Measurements from ENCODE around the gene AMIGO3. TPM values are rescaled to one million over a fixed set of nuclear protein-coding genes. Genes with fewer than 3 reads are reported as not detected.
"Not testable (repeated sequence)": the region's sequence is repeated elsewhere in the genome, so short reads cannot be mapped to it uniquely, and the experiment has no call there.

The AMIGO3 gene
- polyA plus RNA-seq, 4 donors = 0.81 to 1.1 (median 0.84) TPM; not detected in 1

- Histone ChIP-seq H3K27ac (ENCODE audit: low read depth in 1 of 3, low read length in 2 of 3) (peak overlapping the region; percentile 39 to 85 (median 62)), H3K36me3 (ENCODE audit: control insufficient read depth in 3 of 3, insufficient read depth in 2 of 3, low read depth in 1 of 3, low read length in 3 of 3) (peaks cover 6 to 42% (median 11%) of the 10 kb centered on the region in 3 donors), H3K4me3 (ENCODE audit: low read depth in 1 of 3, low read length in 3 of 3) (peak overlapping the region in 2 of 3 donors; percentile 44 to 66), H3K4me1 (ENCODE audit: control insufficient read depth in 3 of 3, insufficient read depth in 2 of 3, low read depth in 1 of 3, low read length in 2 of 3) (peaks cover 0 to 30% (median 2%) of the 10 kb centered on the region in 3 donors)
- FAIRE-seq; H3K9me3 ChIP-seq (ENCODE audit: control insufficient read depth in 2 of 2, insufficient read depth in 1 of 2, low read depth in 1 of 2, low read length in 1 of 2); H3K27me3 ChIP-seq (ENCODE audit: control insufficient read depth in 3 of 3, insufficient read depth in 3 of 3, low read length in 3 of 3): not testable (repeated sequence)
- 5 to 12% (median 11%) methylated on average over 33 to 44 of the region's 44 CpGs for WGBS, 3 donors
- DNase-seq = peak; percentile 90 to 93
These were observed 32.6 kb downstream of the AMIGO3 start for GRCh38 chr3:49686769-49687423.

- H3K4me1 ChIP-seq (ENCODE audit: control insufficient read depth in 3 of 3, insufficient read depth in 2 of 3, low read depth in 1 of 3, low read length in 2 of 3) = peaks cover 0 to 30% (median 2%) of the 10 kb centered on the region in 3 donors
- FAIRE-seq; H3K27me3 ChIP-seq (ENCODE audit: control insufficient read depth in 3 of 3, insufficient read depth in 3 of 3, low read length in 3 of 3); H3K9me3 ChIP-seq (ENCODE audit: control insufficient read depth in 2 of 2, insufficient read depth in 1 of 2, low read depth in 1 of 2, low read length in 1 of 2): not testable (repeated sequence)
- peak; percentile 63 to 84 for DNase-seq
- peaks cover 6 to 45% (median 11%) of the 10 kb centered on the region in 3 donors for H3K36me3 ChIP-seq (ENCODE audit: control insufficient read depth in 3 of 3, insufficient read depth in 2 of 3, low read depth in 1 of 3, low read length in 3 of 3)
- peak overlapping the region in 2 of 3 donors; percentile 36 to 85 for H3K27ac ChIP-seq (ENCODE audit: low read depth in 1 of 3, low read length in 2 of 3)
- 2 to 5% (median 3%) methylated on average over 20 to 25 of the region's 29 CpGs for WGBS, 3 donors
- peak overlapping the region in 2 of 3 donors; percentile 44 to 66 for H3K4me3 ChIP-seq (ENCODE audit: low read depth in 1 of 3, low read length in 3 of 3)
These were observed 33.1 kb downstream of the AMIGO3 start for GRCh38 chr3:49686346-49686745.

- 25 to 53% (median 27%) methylated on average over 26 to 36 of the region's 36 CpGs for WGBS, 3 donors
- H3K27ac ChIP-seq (ENCODE audit: low read depth in 1 of 3, low read length in 2 of 3) = peak overlapping the region in 1 of 3 donors; percentile 11
- H3K4me1 ChIP-seq (ENCODE audit: control insufficient read depth in 3 of 3, insufficient read depth in 2 of 3, low read depth in 1 of 3, low read length in 2 of 3) = peaks cover 0 to 27% (median under 1%) of the 10 kb centered on the region in 3 donors
- not testable (repeated sequence) for H3K27me3 ChIP-seq (ENCODE audit: control insufficient read depth in 3 of 3, insufficient read depth in 3 of 3, low read length in 3 of 3); H3K9me3 ChIP-seq (ENCODE audit: control insufficient read depth in 2 of 2, insufficient read depth in 1 of 2, low read depth in 1 of 2, low read length in 1 of 2); DNase-seq; FAIRE-seq
- H3K4me3 ChIP-seq (ENCODE audit: low read depth in 1 of 3, low read length in 3 of 3) = peak overlapping the region in 2 of 3 donors; percentile 44 to 66
- peaks cover 6 to 47% (median 12%) of the 10 kb centered on the region in 3 donors for H3K36me3 ChIP-seq (ENCODE audit: control insufficient read depth in 3 of 3, insufficient read depth in 2 of 3, low read depth in 1 of 3, low read length in 3 of 3)
These were observed 33.6 kb downstream of the AMIGO3 start for GRCh38 chr3:49685846-49686245.

GRCh38 chr3:49685103-49685502 lies 34.4 kb downstream of the AMIGO3 start:
- peaks cover 6 to 53% (median 14%) of the 10 kb centered on the region in 3 donors for H3K36me3 ChIP-seq (ENCODE audit: control insufficient read depth in 3 of 3, insufficient read depth in 2 of 3, low read depth in 1 of 3, low read length in 3 of 3)
- H3K4me1 ChIP-seq (ENCODE audit: control insufficient read depth in 3 of 3, insufficient read depth in 2 of 3, low read depth in 1 of 3, low read length in 2 of 3) = peaks cover 0 to 21% (median 0%) of the 10 kb centered on the region in 3 donors
- H3K4me3 ChIP-seq (ENCODE audit: low read depth in 1 of 3, low read length in 3 of 3); DNase-seq; H3K27ac ChIP-seq (ENCODE audit: low read depth in 1 of 3, low read length in 2 of 3); H3K9me3 ChIP-seq (ENCODE audit: control insufficient read depth in 2 of 2, insufficient read depth in 1 of 2, low read depth in 1 of 2, low read length in 1 of 2); FAIRE-seq; H3K27me3 ChIP-seq (ENCODE audit: control insufficient read depth in 3 of 3, insufficient read depth in 3 of 3, low read length in 3 of 3): not testable (repeated sequence)
- WGBS, 3 donors = 92 to 96% (median 95%) methylated on average over 10 of the region's 10 CpGs

GRCh38 chr3:49684453-49684852 lies 35.0 kb downstream of the AMIGO3 start:
- not testable (repeated sequence) for FAIRE-seq; DNase-seq; H3K4me3 ChIP-seq (ENCODE audit: low read depth in 1 of 3, low read length in 3 of 3); H3K9me3 ChIP-seq (ENCODE audit: control insufficient read depth in 2 of 2, insufficient read depth in 1 of 2, low read depth in 1 of 2, low read length in 1 of 2); H3K27ac ChIP-seq (ENCODE audit: low read depth in 1 of 3, low read length in 2 of 3); H3K27me3 ChIP-seq (ENCODE audit: control insufficient read depth in 3 of 3, insufficient read depth in 3 of 3, low read length in 3 of 3)
- Histone ChIP-seq H3K4me1 (ENCODE audit: control insufficient read depth in 3 of 3, insufficient read depth in 2 of 3, low read depth in 1 of 3, low read length in 2 of 3) (peaks cover 0 to 19% (median 0%) of the 10 kb centered on the region in 3 donors), H3K36me3 (ENCODE audit: control insufficient read depth in 3 of 3, insufficient read depth in 2 of 3, low read depth in 1 of 3, low read length in 3 of 3) (peaks cover 6 to 60% (median 19%) of the 10 kb centered on the region in 3 donors)
- 88 to 89% (median 89%) methylated on average over 2 of the region's 2 CpGs for WGBS, 3 donors

- FAIRE-seq (no peak), DNase-seq (no peak)
- H3K9me3 ChIP-seq (ENCODE audit: control insufficient read depth in 2 of 2, insufficient read depth in 1 of 2, low read depth in 1 of 2, low read length in 1 of 2) = no peaks in the 10 kb centered on the region
- H3K27ac ChIP-seq (ENCODE audit: low read depth in 1 of 3, low read length in 2 of 3) = no peak overlapping the region
- peaks cover 0 to 10% (median 0%) of the 10 kb centered on the region in 3 donors for H3K4me1 ChIP-seq (ENCODE audit: control insufficient read depth in 3 of 3, insufficient read depth in 2 of 3, low read depth in 1 of 3, low read length in 2 of 3)
- H3K4me3 ChIP-seq (ENCODE audit: low read depth in 1 of 3, low read length in 3 of 3) = no peak overlapping the region
- 87 to 99% (median 93%) methylated on average over 6 of the region's 6 CpGs for WGBS, 3 donors
- H3K27me3 ChIP-seq (ENCODE audit: control insufficient read depth in 3 of 3, insufficient read depth in 3 of 3, low read length in 3 of 3) = no peaks in the 10 kb centered on the region
- H3K36me3 ChIP-seq (ENCODE audit: control insufficient read depth in 3 of 3, insufficient read depth in 2 of 3, low read depth in 1 of 3, low read length in 3 of 3) = peaks cover 6 to 73% (median 23%) of the 10 kb centered on the region in 3 donors
These were observed 36.3 kb downstream of the AMIGO3 start for GRCh38 chr3:49683162-49683561.

- Histone ChIP-seq H3K9me3 (ENCODE audit: control insufficient read depth in 2 of 2, insufficient read depth in 1 of 2, low read depth in 1 of 2, low read length in 1 of 2) (no peaks in the 10 kb centered on the region), H3K27ac (ENCODE audit: low read depth in 1 of 3, low read length in 2 of 3) (no peak overlapping the region), H3K4me1 (ENCODE audit: control insufficient read depth in 3 of 3, insufficient read depth in 2 of 3, low read depth in 1 of 3, low read length in 2 of 3) (no peaks in the 10 kb centered on the region), H3K36me3 (ENCODE audit: control insufficient read depth in 3 of 3, insufficient read depth in 2 of 3, low read depth in 1 of 3, low read length in 3 of 3) (peaks cover 6 to 88% (median 33%) of the 10 kb centered on the region in 3 donors), H3K4me3 (ENCODE audit: low read depth in 1 of 3, low read length in 3 of 3) (no peak overlapping the region), H3K27me3 (ENCODE audit: control insufficient read depth in 3 of 3, insufficient read depth in 3 of 3, low read length in 3 of 3) (no peaks in the 10 kb centered on the region)
- no peak for FAIRE-seq
- 89 to 90% (median 89%) methylated on average over 4 of the region's 4 CpGs for WGBS, 3 donors
- DNase-seq = no peak
These were observed 37.9 kb downstream of the AMIGO3 start for GRCh38 chr3:49681543-49681942.

GRCh38 chr3:49681232-49681522 lies 38.3 kb downstream of the AMIGO3 start:
- FAIRE-seq (no peak), DNase-seq (no peak)
- Histone ChIP-seq H3K9me3 (ENCODE audit: control insufficient read depth in 2 of 2, insufficient read depth in 1 of 2, low read depth in 1 of 2, low read length in 1 of 2) (no peaks in the 10 kb centered on the region), H3K27ac (ENCODE audit: low read depth in 1 of 3, low read length in 2 of 3) (no peak overlapping the region), H3K4me1 (ENCODE audit: control insufficient read depth in 3 of 3, insufficient read depth in 2 of 3, low read depth in 1 of 3, low read length in 2 of 3) (no peaks in the 10 kb centered on the region), H3K27me3 (ENCODE audit: control insufficient read depth in 3 of 3, insufficient read depth in 3 of 3, low read length in 3 of 3) (no peaks in the 10 kb centered on the region), H3K4me3 (ENCODE audit: low read depth in 1 of 3, low read length in 3 of 3) (no peak overlapping the region), H3K36me3 (ENCODE audit: control insufficient read depth in 3 of 3, insufficient read depth in 2 of 3, low read depth in 1 of 3, low read length in 3 of 3) (peaks cover 6 to 92% (median 34%) of the 10 kb centered on the region in 3 donors)
- 93 to 98% (median 95%) methylated on average over 2 of the region's 2 CpGs for WGBS, 3 donors
